SK-N-SH (cell line): ENCODE results near the gene TP53I13.

Experiments used
- EP300 ChIP-seq, 2 experiments: IDR thresholded peaks; 2 replicates each; pipeline versions ENCODE4 v1.4.0 to v1.6.1; 2012; ENCODE audit warnings: borderline replicate concordance in 1 of 2, low read depth in 1 of 2, low read length in 1 of 2
- MXI1 ChIP-seq: IDR thresholded peaks from 2 replicates; pipeline ENCODE4 v1.6.1; 2012; ENCODE audit warnings: mild to moderate bottlenecking, low read depth, low read length, improper control_type of control experiment
- POLR2AphosphoS5 ChIP-seq: IDR thresholded peaks from 2 replicates; pipeline ENCODE4 v1.6.1; 2012; ENCODE audit warnings: low read depth, low read length
- SIN3A ChIP-seq: IDR thresholded peaks from 2 replicates; pipeline ENCODE4 v1.6.1; 2012; ENCODE audit warnings: low read depth, mild to moderate bottlenecking, low read length, moderate library complexity, borderline replicate concordance
- TF ChIP-seq, protein P1 (sequence below): fragments of 200-600 bp; sonication (generic); IDR thresholded peaks from 2 replicates; pipeline ENCODE4 v1.6.1; 2017; ENCODE audit warnings: antibody characterized with exemption, mild to moderate bottlenecking, moderate library complexity

DNA sequence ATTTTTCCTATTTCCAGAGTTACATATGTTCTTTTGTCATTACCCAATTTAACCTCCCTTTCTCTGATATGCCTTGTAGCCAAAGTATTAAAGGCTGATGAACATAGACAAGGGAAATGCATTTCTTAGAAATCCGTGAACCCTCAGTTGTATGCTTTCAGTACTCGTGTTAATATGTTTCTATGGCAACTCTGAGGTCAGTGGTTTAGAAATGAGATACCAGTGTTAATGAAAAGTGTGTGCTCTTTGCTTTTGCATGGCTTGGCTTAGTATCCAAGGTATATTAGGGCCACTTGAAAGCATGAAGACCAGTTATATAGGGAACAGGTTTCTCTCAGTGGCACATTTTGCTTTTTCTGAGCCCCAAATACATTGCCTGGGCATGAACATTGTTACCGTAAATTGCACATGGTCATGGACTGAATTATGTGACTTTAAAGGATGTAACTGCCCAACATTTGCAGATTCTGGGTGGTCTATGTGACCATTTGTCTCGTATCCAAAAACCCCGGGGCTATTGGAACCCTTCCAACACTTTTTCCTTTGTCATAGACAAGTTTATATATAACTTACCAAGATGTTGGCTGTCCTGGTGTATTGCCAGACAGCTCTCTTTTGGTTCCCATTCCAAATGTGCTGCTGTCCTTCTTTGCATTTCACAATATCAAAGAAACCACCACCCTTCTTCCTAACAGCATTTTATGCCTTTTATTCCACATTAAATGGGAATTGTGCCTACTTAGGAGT lies 19.2 kb upstream of the TP53I13 start:
- TF ChIP-seq MXI1 (no peak), EP300 (IDR thresholded peaks at IDR 0.05; ENCODE audit: borderline replicate concordance in 1 of 2, low read depth in 1 of 2, low read length in 1 of 2) (no peak), POLR2AphosphoS5 (no peak), SIN3A (no peak)
- TF ChIP-seq, protein P1, sequence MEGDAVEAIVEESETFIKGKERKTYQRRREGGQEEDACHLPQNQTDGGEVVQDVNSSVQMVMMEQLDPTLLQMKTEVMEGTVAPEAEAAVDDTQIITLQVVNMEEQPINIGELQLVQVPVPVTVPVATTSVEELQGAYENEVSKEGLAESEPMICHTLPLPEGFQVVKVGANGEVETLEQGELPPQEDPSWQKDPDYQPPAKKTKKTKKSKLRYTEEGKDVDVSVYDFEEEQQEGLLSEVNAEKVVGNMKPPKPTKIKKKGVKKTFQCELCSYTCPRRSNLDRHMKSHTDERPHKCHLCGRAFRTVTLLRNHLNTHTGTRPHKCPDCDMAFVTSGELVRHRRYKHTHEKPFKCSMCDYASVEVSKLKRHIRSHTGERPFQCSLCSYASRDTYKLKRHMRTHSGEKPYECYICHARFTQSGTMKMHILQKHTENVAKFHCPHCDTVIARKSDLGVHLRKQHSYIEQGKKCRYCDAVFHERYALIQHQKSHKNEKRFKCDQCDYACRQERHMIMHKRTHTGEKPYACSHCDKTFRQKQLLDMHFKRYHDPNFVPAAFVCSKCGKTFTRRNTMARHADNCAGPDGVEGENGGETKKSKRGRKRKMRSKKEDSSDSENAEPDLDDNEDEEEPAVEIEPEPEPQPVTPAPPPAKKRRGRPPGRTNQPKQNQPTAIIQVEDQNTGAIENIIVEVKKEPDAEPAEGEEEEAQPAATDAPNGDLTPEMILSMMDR, result no peak
